ENCODE data around the gene SLC8A1.

DNA sequence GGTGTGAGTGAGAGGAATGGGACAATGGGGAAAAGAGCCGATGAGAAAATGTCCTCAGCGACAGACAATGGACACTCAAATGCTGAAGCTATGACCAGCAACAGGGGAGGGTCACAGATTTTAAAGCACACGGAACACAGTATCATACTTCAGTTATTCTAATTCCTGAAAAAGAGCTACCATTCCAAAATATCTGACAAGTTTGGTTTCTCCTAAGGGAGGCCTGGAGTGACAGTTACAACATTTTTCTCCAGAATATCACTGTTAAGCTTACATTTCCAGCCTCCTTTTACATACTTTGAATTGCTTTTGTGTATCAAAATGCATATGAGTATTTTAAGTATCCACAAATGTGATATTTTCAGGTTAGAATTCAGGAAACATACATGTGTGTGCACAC, 351.2 kb downstream of the SLC8A1 start:
- TF ChIP-seq, protein P1, sequence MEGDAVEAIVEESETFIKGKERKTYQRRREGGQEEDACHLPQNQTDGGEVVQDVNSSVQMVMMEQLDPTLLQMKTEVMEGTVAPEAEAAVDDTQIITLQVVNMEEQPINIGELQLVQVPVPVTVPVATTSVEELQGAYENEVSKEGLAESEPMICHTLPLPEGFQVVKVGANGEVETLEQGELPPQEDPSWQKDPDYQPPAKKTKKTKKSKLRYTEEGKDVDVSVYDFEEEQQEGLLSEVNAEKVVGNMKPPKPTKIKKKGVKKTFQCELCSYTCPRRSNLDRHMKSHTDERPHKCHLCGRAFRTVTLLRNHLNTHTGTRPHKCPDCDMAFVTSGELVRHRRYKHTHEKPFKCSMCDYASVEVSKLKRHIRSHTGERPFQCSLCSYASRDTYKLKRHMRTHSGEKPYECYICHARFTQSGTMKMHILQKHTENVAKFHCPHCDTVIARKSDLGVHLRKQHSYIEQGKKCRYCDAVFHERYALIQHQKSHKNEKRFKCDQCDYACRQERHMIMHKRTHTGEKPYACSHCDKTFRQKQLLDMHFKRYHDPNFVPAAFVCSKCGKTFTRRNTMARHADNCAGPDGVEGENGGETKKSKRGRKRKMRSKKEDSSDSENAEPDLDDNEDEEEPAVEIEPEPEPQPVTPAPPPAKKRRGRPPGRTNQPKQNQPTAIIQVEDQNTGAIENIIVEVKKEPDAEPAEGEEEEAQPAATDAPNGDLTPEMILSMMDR (IDR thresholded peaks at IDR 0.05; ENCODE audit: borderline replicate concordance, extremely low read depth, low read length, poor library complexity, severe bottlenecking): no peak
- TF ChIP-seq EZH2 (IDR thresholded peaks at IDR 0.05; ENCODE audit: borderline replicate concordance, low read depth, low read length, severe bottlenecking): no peak
